Transverse colon (tissue), 4 donors: ENCODE data around the gene ATP1A4. TPM values are rescaled to one million over a fixed set of nuclear protein-coding genes. Genes with fewer than 3 reads are reported as not detected.

Experiments used
- DNase-seq: peaks from one replicate; pipeline ENCODE4 v3.0.0-alpha.2; 2019
- H3K27ac ChIP-seq, 4 donors: fragments of 200-600 bp; sonication (generic); 2 replicates each; pipeline ENCODE4 v1.5.1; 2016 to 2018; ENCODE audit warnings: inconsistent platforms in 4 of 4
- H3K27me3 ChIP-seq: fragments of 200-600 bp; sonication (generic); 2 replicates; pipeline ENCODE4 v1.5.1; 2017; ENCODE audit warnings: inconsistent platforms
- H3K36me3 ChIP-seq, 4 donors: fragments of 200-600 bp; sonication (generic); 2 replicates each; pipeline ENCODE4 v1.5.1; 2017 to 2019; ENCODE audit warnings: inconsistent platforms in 4 of 4
- H3K4me1 ChIP-seq, 4 donors: fragments of 200-600 bp; sonication (generic); 2 replicates each; pipeline ENCODE4 v1.5.1; 2017 to 2020; ENCODE audit warnings: inconsistent platforms in 4 of 4
- H3K4me3 ChIP-seq, 4 donors: fragments of 200-600 bp; sonication (generic); 1 replicate in 1 of 4; 2 replicates in 3 of 4; pipeline versions ENCODE4 v1.5.1 to v1.6.1; 2017 to 2019; ENCODE audit warnings: inconsistent platforms in 4 of 4
- H3K9me3 ChIP-seq, 2 donors: fragments of 200-600 bp; sonication (generic); 2 replicates each; pipeline ENCODE4 v1.5.1; 2017 to 2019; ENCODE audit warnings: inconsistent platforms in 2 of 2
- EP300 ChIP-seq: sonication (generic); formaldehyde crosslinking; IDR thresholded peaks from one replicate; pipeline ENCODE4 v1.6.1; 2017; ENCODE audit warnings: antibody characterized with exemption, low read depth
- POLR2A ChIP-seq: fragments of 450-650 bp; IDR thresholded peaks from one replicate; pipeline ENCODE4 v1.6.1; 2016; ENCODE audit warnings: antibody characterized with exemption, mild to moderate bottlenecking, moderate library complexity
- POLR2AphosphoS5 ChIP-seq, 3 donors: sonication (generic); formaldehyde crosslinking; IDR thresholded peaks; one replicate each; pipeline ENCODE4 v1.6.1; 2016; ENCODE audit warnings: antibody characterized with exemption in 3 of 3
- WGBS, 2 donors: methylation state at CpG; one replicate each; pipeline ENCODE4 v1.1.5; 2018; ENCODE audit warnings: low coverage in 1 of 2; 5-methylcytosine and 5-hydroxymethylcytosine counted together
- in situ Hi-C, 4 donors: fragments of 200-750 bp; cut with MboI; loops; one replicate each; pipeline versions ENCODE4 v1.15.0 to v1.15.1; 2017; ENCODE audit warnings: low sequenced_read_pairs in 3 of 4, low pct_ligation_motif_present in 1 of 4, low pct_unique_long_range_greater_than_20kb in 1 of 4
- intact Hi-C: fragments of 100-400 bp; cut with DNase I; formaldehyde crosslinking; loops from one replicate; pipeline ENCODE4 v1.15.1; 2023; ENCODE audit warnings: low total_unique reads
- total RNA-seq, 4 donors: library from RNA; depleted of rRNA; stranded (reverse); fragments of >200 nt; gene quantifications; one replicate each; pipeline ENCODE4 v1.1.0, GENCODE V29; 2016
- TF ChIP-seq, protein P1 (sequence below), 5 experiments: fragments of 200-600 bp in 3 of 5; fragments of 450-650 bp in 2 of 5; sonication (generic) in 3 of 5; IDR thresholded peaks; 1 replicate in 2 of 5; 2 replicates in 3 of 5; pipeline ENCODE4 v1.5.1; 2016 to 2017; ENCODE audit warnings: antibody characterized with exemption in 5 of 5, inconsistent platforms in 3 of 5, mild to moderate bottlenecking in 2 of 5, moderate library complexity in 1 of 5

The ATP1A4 gene
- total RNA-seq, 4 donors from 2014 or later: 0.20 TPM; not detected in 3

- H3K9me3 ChIP-seq: no peaks in the 10 kb centered on the region
- no peak overlapping the region for H3K4me3 ChIP-seq
Observed at GRCh38 chr1:160168609-160169369, 17.4 kb downstream of the ATP1A4 start.

GRCh38 chr1:160169553-160170399 lies 18.4 kb downstream of the ATP1A4 start:
- WGBS, 2 donors: 33 to 65% methylated on average over 5 to 15 of the region's 15 CpGs
- Histone ChIP-seq H3K36me3 (no peaks in the 10 kb centered on the region), H3K4me1 (no peaks in the 10 kb centered on the region), H3K4me3 (no peak overlapping the region), H3K27me3 (peaks cover 3% of the 10 kb centered on the region), H3K9me3 (no peaks in the 10 kb centered on the region), H3K27ac (no peak overlapping the region)
- intact Hi-C loops: no loop called here
- in situ Hi-C loops: no loop called here
- TF ChIP-seq POLR2A: no peak
- TF ChIP-seq, protein P1, sequence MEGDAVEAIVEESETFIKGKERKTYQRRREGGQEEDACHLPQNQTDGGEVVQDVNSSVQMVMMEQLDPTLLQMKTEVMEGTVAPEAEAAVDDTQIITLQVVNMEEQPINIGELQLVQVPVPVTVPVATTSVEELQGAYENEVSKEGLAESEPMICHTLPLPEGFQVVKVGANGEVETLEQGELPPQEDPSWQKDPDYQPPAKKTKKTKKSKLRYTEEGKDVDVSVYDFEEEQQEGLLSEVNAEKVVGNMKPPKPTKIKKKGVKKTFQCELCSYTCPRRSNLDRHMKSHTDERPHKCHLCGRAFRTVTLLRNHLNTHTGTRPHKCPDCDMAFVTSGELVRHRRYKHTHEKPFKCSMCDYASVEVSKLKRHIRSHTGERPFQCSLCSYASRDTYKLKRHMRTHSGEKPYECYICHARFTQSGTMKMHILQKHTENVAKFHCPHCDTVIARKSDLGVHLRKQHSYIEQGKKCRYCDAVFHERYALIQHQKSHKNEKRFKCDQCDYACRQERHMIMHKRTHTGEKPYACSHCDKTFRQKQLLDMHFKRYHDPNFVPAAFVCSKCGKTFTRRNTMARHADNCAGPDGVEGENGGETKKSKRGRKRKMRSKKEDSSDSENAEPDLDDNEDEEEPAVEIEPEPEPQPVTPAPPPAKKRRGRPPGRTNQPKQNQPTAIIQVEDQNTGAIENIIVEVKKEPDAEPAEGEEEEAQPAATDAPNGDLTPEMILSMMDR (IDR thresholded peaks at IDR 0.05): no peak
- TF ChIP-seq EP300: no peak
- no peak for TF ChIP-seq POLR2AphosphoS5 (IDR thresholded peaks at IDR 0.05)
- DNase-seq: no peak

More at GRCh38 chr1:160168609-160169369, 17.4 kb downstream of the ATP1A4 start:
- TF ChIP-seq, protein P1 (IDR thresholded peaks at IDR 0.05): no peak
- TF ChIP-seq EP300: no peak
- TF ChIP-seq POLR2AphosphoS5 (IDR thresholded peaks at IDR 0.05): no peak
- no peak for TF ChIP-seq POLR2A
- H3K36me3 ChIP-seq: no peaks in the 10 kb centered on the region
- no peak for DNase-seq
- intact Hi-C loops: no loop called here
- in situ Hi-C loops: no loop called here
- H3K27ac ChIP-seq: no peak overlapping the region
- H3K27me3 ChIP-seq: peaks cover 3% of the 10 kb centered on the region
- no peaks in the 10 kb centered on the region for H3K4me1 ChIP-seq
- 73 to 84% methylated on average over 5 to 13 of the region's 13 CpGs for WGBS, 2 donors

DNA sequence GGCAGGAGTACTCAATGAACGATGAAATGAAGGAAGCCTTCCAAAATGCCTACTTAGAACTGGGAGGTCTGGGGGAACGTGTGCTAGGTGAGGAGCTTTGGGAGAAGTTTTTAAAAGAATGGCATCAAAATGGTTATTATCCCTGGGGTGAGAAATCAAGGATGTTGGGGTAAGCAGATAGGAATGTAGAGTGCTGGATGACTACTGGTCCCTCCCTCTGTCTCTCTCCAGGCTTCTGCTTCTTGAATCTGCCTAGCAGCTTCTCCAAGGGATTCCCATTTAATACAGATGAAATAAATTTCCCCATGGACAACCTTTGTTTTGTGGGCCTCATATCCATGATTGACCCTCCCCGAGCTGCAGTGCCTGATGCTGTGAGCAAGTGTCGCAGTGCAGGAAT lies 20.0 kb downstream of the ATP1A4 start:
- intact Hi-C loops: no loop called here
- H3K27me3 ChIP-seq: peaks cover 3% of the 10 kb centered on the region
- no peak for DNase-seq
- no peak overlapping the region for H3K4me3 ChIP-seq
- H3K4me1 ChIP-seq: no peaks in the 10 kb centered on the region
- no peaks in the 10 kb centered on the region for H3K9me3 ChIP-seq
- TF ChIP-seq POLR2AphosphoS5 (IDR thresholded peaks at IDR 0.05) (no peak), POLR2A (no peak)
- in situ Hi-C loops: no loop called here
- no peak overlapping the region for H3K27ac ChIP-seq
- no peaks in the 10 kb centered on the region for H3K36me3 ChIP-seq
- WGBS, 2 donors: 78 to 95% methylated on average over 2 to 4 of the region's 4 CpGs

DNA sequence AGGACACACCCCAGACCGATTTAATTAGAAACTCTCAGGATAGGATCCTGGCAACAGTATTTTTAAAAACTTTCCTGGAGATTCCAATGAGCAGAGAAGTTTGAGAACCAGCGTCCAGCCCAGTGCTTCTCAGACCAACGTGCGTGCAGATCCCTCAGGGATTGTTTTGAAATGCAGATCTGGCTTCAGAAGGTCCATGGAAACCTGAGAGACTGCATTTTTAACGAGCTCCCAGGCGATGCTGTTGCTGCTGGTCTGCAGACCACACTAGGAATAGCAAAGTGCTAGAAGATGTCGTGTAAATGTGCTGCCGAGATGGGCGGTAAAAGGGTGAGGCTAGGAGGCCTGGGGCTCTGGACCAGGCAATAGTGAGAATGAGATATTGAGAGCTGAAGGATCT lies 20.6 kb downstream of the ATP1A4 start:
- intact Hi-C loops (no loop called here), in situ Hi-C loops (no loop called here)
- no peaks in the 10 kb centered on the region for H3K4me1 ChIP-seq
- no peaks in the 10 kb centered on the region for H3K36me3 ChIP-seq
- H3K4me3 ChIP-seq: no peak overlapping the region
- H3K27ac ChIP-seq: no peak overlapping the region
- peaks cover 3% of the 10 kb centered on the region for H3K27me3 ChIP-seq
- TF ChIP-seq POLR2A: no peak
- no peak for DNase-seq
- WGBS, 2 donors: 62 to 66% methylated on average over 8 to 9 of the region's 9 CpGs
- no peaks in the 10 kb centered on the region for H3K9me3 ChIP-seq

DNA sequence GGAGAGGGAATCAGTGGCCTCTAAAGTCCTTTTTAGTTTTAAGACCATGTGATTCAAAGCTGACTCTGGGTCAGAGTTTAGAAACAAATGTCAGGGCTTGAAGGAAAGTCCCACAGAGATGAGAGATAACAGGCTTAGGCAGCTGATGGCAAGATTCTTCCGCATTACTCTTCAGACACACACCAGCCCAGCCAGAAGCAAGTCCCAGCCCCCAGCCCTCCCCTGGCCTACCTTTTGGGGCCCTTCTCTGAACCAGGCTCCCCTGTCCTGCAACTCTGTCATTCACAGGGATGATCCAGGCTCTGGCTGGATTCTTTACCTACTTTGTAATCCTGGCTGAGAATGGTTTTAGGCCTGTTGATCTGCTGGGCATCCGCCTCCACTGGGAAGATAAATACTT lies 25.8 kb downstream of the ATP1A4 start:
- in situ Hi-C loops: loop anchor here in 1 of 4 donors (25.0 kb wide), 1 partner anchor 110 kb away; the partner anchor contains the start of gene PEX19
- TF ChIP-seq, protein P1 (IDR thresholded peaks at IDR 0.05): no peak
- no peak for TF ChIP-seq EP300
- TF ChIP-seq POLR2AphosphoS5 (IDR thresholded peaks at IDR 0.05): no peak
- no peak for TF ChIP-seq POLR2A
- WGBS, 2 donors: 94 to 96% methylated on average over 2 of the region's 2 CpGs

More for the DNA sequence above, 25.8 kb downstream of the ATP1A4 start:
- no peaks in the 10 kb centered on the region for H3K4me1 ChIP-seq
- no peak for DNase-seq
- intact Hi-C loops: no loop called here
- H3K27me3 ChIP-seq: no peaks in the 10 kb centered on the region
- no peaks in the 10 kb centered on the region for H3K36me3 ChIP-seq
- no peaks in the 10 kb centered on the region for H3K9me3 ChIP-seq
- H3K27ac ChIP-seq: no peak overlapping the region
- H3K4me3 ChIP-seq: no peak overlapping the region
